Aortic smooth muscle cell (primary cell): ENCODE results near the gene NEK5. TPM values are rescaled to one million over a fixed set of nuclear protein-coding genes. Genes with fewer than 3 reads are reported as not detected.

Experiments used
- total RNA-seq: library from RNA; depleted of rRNA; stranded (reverse); fragments of >200 nt; gene quantifications from 2 replicates; pipeline ENCODE4 v1.2.3, GENCODE V29; 2014

NEK5 gene, protein sequence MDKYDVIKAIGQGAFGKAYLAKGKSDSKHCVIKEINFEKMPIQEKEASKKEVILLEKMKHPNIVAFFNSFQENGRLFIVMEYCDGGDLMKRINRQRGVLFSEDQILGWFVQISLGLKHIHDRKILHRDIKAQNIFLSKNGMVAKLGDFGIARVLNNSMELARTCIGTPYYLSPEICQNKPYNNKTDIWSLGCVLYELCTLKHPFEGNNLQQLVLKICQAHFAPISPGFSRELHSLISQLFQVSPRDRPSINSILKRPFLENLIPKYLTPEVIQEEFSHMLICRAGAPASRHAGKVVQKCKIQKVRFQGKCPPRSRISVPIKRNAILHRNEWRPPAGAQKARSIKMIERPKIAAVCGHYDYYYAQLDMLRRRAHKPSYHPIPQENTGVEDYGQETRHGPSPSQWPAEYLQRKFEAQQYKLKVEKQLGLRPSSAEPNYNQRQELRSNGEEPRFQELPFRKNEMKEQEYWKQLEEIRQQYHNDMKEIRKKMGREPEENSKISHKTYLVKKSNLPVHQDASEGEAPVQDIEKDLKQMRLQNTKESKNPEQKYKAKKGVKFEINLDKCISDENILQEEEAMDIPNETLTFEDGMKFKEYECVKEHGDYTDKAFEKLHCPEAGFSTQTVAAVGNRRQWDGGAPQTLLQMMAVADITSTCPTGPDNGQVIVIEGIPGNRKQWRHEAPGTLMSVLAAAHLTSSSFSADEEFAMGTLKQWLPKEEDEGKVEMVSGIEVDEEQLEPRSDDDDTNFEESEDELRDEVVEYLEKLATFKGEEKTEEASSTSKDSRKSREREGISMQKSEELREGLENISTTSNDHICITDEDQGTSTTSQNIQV
- 0.13 and 0.25 TPM in 2 replicates for total RNA-seq

DNA sequence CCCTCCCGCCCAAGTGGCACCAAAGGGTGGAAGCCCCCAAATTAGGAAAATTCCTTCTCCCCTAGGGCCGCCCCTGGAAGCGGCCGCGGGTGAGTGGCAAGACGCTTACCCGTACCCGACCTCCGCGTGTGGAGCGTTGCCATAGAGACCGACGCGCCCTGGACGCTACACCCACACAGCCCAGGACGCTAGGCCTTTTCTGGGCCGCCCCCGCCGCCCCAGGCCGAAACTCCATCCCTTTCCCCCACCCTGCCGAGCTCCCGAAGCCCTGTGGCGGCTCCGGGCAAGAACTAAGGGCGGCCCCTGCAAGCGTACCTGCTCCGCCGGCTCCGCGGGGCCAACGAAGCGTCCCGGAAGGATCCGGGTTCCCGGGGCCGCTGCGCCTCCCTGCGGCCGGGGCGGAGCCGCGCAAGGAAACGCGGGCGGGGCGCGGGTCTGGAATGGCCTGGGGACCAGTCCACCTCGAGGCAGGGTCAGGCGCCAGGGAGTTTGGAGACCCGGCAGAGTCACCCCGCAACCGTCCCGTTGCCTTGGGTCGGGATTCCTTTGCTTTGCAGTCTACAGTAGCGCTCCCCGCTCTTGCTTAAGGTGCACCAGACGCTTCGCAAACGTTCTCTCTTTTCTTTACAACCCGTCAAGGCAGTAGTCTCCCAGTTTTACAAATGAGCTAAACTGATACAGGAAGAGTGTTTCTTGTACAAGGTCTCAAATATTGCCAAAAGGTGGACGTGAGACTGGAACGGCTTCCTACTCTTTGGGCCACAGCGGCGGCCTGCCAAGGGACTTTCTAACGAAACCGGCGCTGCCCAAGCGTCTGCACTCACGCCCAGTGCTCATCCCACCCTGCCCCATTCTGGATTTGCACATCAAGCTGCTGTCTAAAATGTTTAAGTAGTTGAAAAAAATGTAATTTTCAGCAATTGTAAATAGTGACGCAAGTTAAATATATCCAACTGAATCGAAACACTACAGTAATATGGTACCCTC lies at the start of gene NEK5:
Gene NEK5 (minus strand): TSS at position 360 of the 987 bp plus-strand sequence. CDS start 1,591 bp downstream, outside the sequence.

DNA sequence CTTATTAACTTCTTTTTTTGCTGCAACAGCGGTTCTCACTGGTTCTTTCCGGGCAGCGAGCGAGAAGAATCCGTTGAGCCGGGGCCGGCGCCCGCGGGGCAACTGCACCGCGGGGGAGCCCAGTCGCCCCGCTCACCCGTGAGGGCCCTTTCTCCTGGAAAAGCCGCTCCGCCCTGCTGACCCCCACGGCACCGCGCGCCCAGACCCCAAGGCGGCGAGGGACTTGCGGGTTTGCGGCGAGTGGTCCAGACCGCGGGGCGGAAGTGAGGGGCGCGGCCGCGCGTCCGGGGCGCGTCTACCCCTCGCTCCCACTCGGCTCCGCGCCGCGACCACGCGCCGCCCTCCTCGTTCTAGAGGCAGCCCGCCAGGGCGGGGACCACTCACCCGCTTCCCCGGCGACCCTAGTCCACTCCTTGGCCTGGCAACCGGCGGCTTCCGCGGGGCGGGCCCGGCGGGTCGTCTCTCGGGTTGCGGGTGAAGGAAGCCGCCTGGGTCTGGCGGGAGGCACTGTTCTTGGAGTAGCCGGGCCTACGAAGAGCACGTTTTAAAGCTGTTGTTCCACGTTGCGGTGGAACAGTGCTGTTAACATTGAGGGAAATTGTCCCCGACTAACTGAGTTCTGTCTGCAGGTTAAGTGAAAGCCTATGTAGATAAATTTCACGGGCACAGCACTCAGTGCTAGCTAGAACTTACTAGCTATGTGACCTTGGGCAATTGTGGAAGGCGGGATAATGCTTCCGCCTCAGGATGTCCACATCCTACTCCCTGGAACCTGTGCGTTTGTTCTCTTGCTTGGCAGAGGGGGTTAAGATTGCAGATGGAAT lies 30.5 kb upstream of the NEK5 start, which contains the start of gene NEK3:
Gene NEK3 (minus strand): TSS at position 439 of the 824 bp plus-strand sequence. CDS start 3,406 bp downstream, outside the sequence.

DNA sequence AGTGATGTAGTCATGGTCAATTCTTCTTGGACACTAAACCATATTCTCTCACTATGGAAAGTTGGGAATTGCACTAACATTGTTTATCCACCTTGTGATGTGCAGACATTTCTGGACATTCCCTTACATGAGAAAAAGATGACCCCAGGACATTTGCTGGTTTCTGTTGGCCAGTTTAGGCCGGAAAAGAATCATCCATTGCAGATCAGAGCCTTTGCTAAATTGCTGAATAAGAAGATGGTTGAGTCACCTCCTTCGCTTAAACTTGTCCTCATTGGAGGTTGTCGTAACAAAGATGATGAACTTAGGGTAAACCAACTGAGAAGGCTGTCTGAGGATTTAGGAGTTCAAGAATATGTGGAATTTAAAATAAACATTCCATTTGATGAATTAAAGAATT lies 104.4 kb downstream of the NEK5 start, which contains the start of gene UTP14C:
Gene UTP14C (plus strand): TSS at position 211 of the 400 bp plus-strand sequence. CDS start 4,114 bp downstream, outside the sequence.

DNA sequence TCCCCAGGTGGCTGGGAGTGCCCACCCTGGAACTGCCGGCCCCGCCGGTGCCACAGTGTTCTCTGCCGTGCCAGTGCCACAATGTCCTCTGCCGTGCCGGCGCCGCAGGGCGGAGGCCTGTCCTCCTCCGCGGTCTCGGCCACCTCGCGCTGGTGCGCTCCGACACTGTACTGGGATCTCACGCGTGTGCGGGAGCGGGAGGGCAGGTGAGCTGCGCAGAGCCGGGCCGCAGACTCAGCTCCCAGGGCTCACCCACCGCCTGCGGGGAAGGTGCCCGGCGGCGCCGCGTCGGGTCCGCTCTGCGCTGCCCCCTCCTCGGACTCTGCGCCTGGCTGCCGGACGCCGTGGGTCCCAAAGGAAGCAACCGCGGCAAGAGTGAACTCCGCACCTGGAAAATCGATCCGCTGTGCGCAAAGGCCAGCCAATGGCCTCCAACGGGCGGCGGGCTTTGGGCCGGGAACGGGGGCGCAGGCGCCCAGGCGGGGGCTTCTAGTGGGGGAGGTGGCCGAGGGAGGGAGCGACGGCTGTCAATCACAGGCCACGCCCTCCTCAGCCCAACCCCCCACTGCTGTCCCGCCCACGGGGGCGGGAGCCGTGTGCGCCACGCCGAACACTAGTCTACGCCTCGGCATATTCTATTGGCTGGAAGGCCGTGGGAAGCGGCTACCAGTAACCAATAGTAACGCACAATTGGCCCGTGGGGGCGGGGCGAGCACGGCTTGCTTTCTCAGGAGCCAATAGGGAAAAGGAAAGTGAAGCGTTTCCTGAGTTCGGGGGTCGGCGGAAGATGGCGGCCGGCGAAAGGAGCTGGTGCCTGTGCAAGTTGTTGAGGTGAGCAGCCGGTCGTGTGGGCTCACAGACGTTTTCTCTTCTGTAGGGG lies 117.0 kb downstream of the NEK5 start, which contains the start of gene ALG11:
Gene ALG11 (plus strand): TSS at position 767 of the 880 bp plus-strand sequence. CDS start 21 bp downstream, at position 788.

DNA sequence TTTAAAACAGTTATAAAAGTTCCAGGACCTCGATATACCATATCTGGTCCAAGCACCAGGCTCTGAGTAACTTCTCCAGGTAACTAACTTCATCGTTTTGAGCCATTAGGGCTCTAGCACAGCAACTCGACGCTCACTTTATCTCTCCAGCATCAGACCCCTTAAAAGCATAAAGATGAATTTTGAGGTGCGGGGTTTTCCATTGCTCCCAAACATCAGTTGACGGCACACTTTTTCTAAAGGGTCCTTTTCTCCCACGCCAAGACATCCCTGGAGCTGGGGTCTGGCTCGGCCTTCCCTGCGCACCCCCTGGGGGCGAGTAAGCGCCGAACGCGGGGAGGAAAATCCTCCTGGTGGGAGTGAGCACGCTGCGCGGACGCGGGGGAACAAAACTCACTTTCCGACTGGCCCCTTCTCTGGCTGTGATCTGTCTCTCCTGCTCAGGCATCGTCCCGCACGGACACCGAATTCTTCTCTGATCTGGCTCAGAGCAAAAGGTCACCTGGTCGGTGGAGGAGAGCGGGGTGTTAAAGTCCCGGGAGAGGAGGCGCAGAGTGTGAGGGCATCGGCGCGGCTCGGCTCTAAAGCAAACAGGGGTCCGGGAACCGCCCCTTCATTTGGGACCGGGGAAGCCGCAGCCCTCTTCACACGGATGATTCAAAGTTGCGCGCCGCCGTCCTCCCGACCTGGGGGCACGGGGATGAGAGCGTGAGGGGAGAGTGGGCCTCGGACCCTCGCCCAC lies 117.8 kb downstream of the NEK5 start, which contains the start of gene ATP7B:
Gene ATP7B (minus strand): TSS at position 561 of the 742 bp plus-strand sequence. CDS start 113 bp downstream, at position 448.

Other genes starting within 250 kb of the NEK5 start
- 1.3 and 1.9 TPM in 2 replicates for gene ATP7B, start 117.6 kb downstream of the NEK5 start, total RNA-seq
- 18.4 and 18.8 TPM in 2 replicates for gene ALG11, start 116.7 kb downstream of the NEK5 start, total RNA-seq
- gene UTP14C, start 104.4 kb downstream of the NEK5 start, total RNA-seq: 15.5 and 16.2 TPM in 2 replicates
- 12.6 and 14.8 TPM in 2 replicates for gene NEK3, start 30.5 kb upstream of the NEK5 start, total RNA-seq